Sigmoid colon (tissue), 4 donors: Measurements from ENCODE around the gene TBC1D20.

Source experiments
- EP300 ChIP-seq, 4 donors: sonication (generic); formaldehyde crosslinking; IDR thresholded peaks; one replicate each; pipeline ENCODE4 v1.6.1; 2017; ENCODE audit warnings: antibody characterized with exemption in 4 of 4
- POLR2A ChIP-seq, 2 donors: fragments of 450-650 bp; IDR thresholded peaks; one replicate each; pipeline ENCODE4 v1.6.1; 2016; ENCODE audit warnings: antibody characterized with exemption in 2 of 2, mild to moderate bottlenecking in 2 of 2, moderate library complexity in 2 of 2
- TF ChIP-seq, protein P1 (sequence below), 4 experiments: fragments of 450-650 bp in 3 of 4; fragments of 200-600 bp in 1 of 4; IDR thresholded peaks; one replicate each; pipeline ENCODE4 v1.5.1; 2016 to 2019; ENCODE audit warnings: antibody characterized with exemption in 4 of 4, mild to moderate bottlenecking in 3 of 4, moderate library complexity in 2 of 4

DNA sequence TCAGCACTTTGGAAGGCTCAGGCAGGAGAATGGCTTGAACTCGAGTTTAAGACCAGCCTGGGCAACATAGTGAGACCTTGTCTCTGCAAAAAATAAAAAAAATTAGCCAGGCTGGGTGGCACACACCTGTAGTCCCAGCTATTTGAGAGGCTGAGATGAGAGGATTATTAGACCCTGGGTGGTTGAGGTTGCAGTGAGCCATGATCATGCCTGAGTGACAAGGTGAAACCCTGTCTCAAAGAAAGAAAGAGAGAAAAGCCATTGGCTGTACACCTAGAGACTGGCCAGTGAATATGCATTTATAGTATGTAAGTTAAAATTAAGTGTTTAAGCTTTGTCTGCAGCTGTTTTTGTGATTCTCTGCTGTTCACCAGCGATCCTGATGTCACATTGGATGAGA lies 48.2 kb downstream of the TBC1D20 start:
- TF ChIP-seq, protein P1, sequence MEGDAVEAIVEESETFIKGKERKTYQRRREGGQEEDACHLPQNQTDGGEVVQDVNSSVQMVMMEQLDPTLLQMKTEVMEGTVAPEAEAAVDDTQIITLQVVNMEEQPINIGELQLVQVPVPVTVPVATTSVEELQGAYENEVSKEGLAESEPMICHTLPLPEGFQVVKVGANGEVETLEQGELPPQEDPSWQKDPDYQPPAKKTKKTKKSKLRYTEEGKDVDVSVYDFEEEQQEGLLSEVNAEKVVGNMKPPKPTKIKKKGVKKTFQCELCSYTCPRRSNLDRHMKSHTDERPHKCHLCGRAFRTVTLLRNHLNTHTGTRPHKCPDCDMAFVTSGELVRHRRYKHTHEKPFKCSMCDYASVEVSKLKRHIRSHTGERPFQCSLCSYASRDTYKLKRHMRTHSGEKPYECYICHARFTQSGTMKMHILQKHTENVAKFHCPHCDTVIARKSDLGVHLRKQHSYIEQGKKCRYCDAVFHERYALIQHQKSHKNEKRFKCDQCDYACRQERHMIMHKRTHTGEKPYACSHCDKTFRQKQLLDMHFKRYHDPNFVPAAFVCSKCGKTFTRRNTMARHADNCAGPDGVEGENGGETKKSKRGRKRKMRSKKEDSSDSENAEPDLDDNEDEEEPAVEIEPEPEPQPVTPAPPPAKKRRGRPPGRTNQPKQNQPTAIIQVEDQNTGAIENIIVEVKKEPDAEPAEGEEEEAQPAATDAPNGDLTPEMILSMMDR (IDR thresholded peaks at IDR 0.05): no peak
- TF ChIP-seq POLR2A (IDR thresholded peaks at IDR 0.05): no peak
- no peak for TF ChIP-seq EP300 (IDR thresholded peaks at IDR 0.05)
